GM21529 (cell line): ENCODE measurements around the gene NANOS2.
"Not testable (repeated sequence)": the region's sequence is repeated elsewhere in the genome, so short reads cannot be mapped to it uniquely, and the experiment has no call there.

Source experiments
- ATAC-seq: cut with Tn5 transposase; IDR thresholded peaks from one replicate; pipeline ENCODE4 v1.9.1; 2021; ENCODE audit not compliant: unreplicated experiment

Gene NANOS2

DNA sequence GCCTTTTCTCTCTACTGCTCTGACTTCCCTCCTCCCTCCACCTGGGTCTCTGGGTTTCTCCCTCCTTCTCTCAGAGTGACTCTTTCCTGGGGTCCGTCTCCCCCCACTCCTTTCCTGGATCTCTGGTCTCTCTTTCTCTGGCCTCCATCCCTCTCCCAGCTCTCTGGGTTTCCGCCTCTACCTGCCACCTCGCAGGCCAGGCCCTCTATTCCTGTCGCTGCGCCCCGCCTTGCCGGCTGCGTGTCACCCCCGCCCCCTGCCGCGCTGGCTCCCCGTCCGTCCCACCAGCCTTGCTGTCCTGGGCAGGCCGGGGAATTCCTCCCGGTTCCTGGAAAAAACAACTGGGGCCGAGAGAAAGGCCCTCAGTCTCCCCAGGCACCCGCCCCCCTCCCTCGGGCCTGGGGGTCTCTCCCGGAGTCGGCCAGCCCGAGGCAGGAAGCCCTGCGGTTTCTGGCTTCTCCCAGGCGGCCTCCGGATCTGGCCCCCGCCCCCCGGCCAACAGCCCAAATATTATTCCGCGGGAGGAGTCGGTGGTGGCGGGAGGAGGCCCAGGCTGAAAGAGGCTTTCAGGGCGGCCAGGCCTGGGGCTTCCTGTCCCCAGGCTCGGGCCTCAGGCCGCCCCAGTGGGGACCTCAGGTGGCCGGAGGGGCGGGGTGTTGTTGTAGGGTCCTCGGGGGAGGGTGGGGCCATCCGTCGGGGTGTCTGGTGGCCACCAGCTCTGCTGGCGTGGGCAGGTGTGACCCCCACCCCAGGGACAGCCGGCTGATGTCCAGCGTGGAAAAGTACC lies 38.0 kb downstream of the NANOS2 start:
- ATAC-seq = no peak

DNA sequence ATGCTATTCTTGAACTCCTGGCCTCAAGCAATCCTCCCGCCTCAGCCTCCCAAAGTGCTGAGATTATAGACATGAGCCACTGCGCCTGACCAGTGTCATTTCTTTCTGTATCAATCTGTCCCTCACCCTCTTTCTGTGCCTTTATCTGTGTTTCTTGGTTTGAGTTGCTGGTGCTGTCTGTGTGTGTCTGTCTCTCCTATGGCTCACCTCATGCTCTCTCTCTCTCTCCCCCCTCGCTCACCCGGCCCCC lies 38.5 kb downstream of the NANOS2 start:
- ATAC-seq = no peak

DNA sequence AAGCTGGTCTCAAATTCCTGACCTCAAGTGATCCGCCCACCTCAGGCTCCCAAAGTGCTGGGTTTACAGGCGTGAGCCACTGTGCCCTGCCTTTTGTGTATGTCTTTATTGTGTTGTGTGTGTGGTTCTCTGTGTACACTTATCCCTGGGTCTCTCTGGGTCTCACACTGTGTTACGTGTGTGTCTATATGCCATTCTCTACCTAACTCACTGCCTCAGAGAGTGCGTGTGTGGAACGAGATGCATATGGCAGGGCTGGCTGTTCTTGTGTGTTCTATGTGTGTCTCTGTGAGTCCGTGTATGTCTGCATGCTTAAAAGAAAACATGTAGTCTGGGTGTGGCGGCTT lies 40.0 kb downstream of the NANOS2 start:
- no peak for ATAC-seq

DNA sequence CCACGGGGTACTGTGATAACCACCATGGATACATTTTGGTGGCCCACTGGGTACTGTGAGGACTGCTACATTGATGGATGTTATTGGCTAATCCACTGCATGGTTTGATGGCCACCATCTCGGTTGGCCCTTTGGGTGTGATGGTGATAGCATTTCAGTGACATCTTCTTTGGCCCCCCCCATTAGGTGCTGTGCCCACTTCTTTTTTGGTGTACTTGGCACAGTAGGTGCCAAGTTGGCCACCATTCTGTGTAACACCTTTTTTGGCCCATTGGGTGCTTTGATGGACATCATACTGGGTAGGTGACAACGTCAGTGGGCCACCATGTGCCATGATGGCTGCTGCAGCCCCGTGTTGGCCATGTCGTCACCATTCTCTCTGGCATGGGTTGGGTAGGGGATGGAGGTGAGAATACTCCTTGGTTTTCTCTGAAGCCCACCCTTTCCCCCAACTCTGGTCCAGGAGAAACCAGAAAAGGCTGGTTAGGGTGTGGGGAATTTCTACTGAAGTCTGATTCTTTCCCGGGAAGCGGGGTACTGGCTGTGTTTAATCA lies 41.3 kb downstream of the NANOS2 start:
- ATAC-seq = no peak

DNA sequence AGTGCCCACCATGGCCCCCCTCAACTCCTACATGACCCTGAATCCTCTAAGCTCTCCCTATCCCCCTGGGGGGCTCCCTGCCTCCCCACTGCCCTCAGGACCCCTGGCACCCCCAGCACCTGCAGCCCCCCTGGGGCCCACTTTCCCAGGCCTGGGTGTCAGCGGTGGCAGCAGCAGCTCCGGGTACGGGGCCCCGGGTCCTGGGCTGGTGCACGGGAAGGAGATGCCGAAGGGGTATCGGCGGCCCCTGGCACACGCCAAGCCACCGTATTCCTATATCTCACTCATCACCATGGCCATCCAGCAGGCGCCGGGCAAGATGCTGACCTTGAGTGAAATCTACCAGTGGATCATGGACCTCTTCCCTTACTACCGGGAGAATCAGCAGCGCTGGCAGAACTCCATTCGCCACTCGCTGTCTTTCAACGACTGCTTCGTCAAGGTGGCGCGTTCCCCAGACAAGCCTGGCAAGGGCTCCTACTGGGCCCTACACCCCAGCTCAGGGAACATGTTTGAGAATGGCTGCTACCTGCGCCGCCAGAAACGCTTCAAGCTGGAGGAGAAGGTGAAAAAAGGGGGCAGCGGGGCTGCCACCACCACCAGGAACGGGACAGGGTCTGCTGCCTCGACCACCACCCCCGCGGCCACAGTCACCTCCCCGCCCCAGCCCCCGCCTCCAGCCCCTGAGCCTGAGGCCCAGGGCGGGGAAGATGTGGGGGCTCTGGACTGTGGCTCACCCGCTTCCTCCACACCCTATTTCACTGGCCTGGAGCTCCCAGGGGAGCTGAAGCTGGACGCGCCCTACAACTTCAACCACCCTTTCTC lies 42.3 kb downstream of the NANOS2 start:
- no peak for ATAC-seq

DNA sequence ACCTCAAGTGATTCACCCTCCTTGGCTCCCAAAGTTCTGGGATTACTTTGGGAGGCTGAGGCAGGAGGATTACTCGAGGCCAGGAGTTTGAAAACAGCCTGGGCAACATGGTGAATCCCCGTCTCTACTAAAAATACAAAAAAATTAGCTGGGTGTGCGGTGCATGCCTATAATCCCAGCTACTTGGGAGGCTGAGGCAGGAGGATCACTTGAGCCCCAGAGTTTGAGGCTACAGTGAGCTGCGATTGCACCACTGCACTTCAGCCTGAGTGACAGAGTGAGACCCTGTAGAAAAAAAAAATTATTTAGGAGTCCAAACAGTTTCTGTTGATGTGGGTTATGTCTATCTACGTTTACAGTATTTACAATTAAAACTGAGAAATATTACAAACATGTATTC lies 43.8 kb downstream of the NANOS2 start:
- ATAC-seq = no peak

DNA sequence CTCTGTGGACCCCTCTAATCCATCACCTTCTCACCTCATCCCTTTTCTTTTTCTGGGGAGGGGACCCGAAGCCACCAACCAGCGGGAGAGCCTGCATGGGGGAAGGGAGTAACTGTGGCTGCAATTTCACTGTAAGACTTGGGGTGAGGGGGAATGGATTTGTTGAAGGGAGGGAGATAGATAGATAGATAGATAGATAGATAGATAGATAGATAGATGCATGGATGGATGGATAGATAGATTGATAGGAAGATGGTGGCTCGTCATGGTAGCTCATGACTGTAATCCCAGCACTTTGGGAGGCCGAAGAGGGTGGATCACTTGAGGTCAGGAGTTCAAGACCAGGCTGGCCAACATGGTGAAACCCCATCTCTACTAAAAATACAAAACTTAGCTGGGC lies 47.3 kb downstream of the NANOS2 start:
- not testable (repeated sequence) for ATAC-seq

DNA sequence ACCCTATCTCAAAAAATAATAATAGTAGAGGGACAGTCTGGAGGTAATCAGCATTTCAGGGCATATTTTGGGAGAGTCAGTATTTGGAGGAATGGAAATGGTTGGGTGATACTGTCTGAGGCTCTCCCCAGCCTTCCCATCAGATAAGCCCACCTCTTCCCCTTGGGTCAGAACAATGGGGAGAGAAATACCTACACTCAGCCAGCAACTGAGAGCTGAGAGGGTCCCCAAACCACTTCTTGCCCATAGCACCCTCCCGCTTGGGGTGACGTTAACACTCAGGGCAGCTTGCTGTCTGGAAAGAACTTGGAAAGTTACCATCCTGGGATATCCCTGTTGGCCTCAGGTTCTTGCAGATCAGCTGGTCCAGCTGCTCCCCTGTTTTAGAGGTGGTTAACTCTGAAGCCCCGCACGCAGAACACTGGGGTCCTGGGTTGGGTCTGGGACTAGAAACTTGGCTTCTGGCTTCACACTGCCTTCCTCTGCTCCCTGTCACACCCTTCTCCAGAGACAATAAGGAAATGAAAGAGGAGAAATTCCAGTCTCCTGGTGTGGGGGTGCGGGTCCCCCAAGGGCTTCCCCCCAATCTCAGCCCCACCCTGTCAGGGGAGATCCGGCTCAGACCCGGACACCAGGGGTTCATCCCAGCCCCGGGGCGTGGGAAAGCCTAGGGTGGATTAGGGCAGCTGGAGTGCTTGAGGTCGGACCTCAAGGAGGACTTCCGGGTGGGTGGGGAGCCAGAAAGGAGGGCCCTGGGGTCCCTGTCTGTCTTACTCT lies 48.0 kb downstream of the NANOS2 start:
- ATAC-seq = no peak

DNA sequence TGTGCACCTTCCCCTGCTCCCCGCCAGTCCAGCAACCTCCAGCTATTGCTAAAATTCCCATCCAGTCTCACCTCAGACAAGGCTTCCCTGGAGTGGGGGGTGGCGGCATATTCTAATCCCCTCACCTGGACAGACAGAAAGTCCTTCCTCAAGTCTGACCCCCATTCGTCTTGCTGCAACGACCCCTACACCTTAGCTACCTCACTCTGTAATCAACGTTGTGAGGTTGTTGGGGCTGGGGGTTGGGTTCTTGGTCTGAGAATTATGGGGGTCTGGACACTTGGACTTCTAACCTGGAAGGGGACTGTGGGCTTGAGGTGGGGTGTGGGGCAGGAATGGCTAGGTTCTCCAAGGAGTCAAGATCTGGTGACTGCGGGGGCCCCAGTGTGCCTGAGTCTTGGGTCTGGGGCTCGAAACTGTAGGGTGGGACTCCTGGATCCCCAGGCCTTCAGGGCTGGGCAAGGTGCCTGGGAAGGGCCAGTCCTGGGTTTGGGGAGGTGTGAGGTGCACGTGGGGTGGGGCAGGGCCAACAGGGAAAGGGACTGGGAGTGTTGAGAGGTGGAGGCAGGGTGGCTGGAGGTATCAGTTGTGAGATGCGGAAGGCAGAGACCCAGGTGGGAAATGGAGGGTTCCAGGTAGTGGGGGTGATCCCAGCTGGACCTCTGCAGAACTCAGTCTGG lies 49.2 kb downstream of the NANOS2 start:
- ATAC-seq = no peak

DNA sequence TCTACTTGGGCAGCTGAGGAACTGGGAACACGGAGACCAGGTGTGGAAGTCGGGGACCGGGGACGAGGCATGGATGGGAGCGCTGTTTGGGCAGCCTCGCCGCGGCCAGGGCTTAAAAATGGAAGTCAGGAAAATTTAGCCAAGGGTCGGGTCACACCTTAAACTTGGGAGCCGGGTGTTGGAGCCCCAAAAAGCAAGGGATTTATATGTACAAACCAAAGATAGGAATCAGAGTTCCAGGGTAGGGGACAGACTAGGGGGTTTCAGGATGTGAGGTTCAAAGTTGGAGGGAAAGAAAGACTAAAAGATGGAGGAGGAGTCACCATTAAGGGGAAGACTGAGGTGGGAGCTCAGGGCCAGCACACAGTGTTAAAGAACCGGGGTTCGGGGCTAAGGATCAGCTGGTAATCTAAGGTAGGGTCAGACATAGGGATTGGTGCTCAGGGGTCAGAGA lies 49.9 kb downstream of the NANOS2 start:
- no peak for ATAC-seq

DNA sequence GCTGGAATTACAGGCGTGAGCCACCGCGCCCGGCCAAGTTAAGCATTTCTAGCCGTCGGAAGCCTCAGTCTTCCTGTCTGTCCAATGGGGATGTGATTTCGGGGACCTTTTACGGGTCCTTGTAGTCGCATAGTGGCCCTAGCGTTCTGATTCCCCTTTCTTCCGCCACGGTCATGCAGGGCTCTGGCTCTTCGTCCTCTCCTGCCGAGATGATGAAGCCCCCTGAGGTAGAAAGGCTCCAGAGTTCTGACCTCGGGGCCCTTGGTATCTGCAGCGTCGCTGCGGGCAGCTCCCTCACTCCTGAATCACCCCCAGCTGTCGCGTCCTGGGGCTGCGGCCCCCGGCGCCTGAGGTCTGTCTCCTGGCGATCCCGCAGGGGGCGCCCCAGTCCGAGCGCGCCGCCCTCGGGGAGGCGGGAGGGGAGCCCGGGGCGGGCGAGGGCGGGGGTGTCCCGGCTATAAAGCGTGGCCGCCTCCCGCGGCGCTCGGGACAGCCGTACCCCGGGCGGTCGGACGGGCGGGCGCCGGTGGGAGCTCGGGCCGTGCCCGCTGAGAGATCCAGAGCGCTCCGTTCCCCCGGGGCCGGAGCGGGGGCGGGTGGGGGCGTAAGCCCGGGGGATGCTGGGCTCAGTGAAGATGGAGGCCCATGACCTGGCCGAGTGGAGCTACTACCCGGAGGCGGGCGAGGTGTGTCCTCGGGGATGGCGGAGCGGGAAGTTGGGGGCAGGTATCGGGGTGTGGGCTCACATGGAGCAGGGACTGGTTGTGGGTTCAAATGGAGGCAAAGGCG lies 50.5 kb downstream of the NANOS2 start, which contains the start of gene FOXA3:
Gene FOXA3 (plus strand): TSS at position 487 of the 789 bp plus-strand sequence. CDS start 131 bp downstream, at position 618.
- ATAC-seq = peak; percentile 44

DNA sequence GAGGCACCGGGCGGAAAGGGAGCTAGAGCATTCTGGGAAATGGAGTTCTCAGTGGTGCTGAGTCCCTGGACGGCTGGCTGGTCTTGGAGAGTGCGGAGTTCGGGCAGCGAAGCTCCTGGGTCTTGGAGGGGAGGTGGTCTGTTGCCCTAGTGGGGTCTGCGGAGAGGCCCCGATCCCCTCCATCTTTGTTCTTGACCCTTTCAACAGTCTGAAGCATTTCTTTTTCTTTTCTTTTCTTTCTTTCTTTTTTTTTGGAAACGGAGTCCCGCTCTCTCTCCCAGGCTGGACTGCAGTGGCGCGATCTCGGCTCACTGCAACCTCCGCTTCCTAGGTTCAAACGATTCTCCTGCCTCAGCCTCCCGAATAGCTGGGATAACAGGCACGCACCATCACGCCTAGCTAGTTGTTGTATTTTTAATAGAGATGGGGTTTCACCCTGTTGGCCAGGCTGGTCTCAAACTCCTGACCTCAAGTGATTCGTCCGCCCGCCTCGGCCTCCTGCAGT lies 51.2 kb downstream of the NANOS2 start:
- no peak for ATAC-seq
